Activated B cell treated with CpG ODN at 0.5 μM for 24 hours (primary cell): Measurements from ENCODE around the gene LIN7A. TPM values are rescaled to one million over a fixed set of nuclear protein-coding genes. Genes with fewer than 3 reads are reported as not detected.

ENCODE experiments used
- ATAC-seq: fragments of 200-7000 bp; cut with Tn5 transposase; one replicate; pipeline ENCODE4 v1.10.0; 2021; ENCODE audit warnings: low read depth, mild to moderate bottlenecking, moderate library complexity
- CTCF ChIA-PET: fragments of 350-600 bp; sonication (Branson Sonifier 250); formaldehyde crosslinking; loops from one replicate; lab custom pipeline; 2021; ENCODE audit warnings: antibody characterized with exemption; lab: Charles Lee
- POLR2A ChIA-PET: fragments of 350-600 bp; sonication (Branson Sonifier 250); formaldehyde crosslinking; loops from one replicate; lab custom pipeline; 2021; ENCODE audit warnings: antibody characterized with exemption; lab: Charles Lee
- DNase-seq: peaks from one replicate; pipeline ENCODE4 v3.0.0; 2022
- H3K27ac Mint-ChIP-seq: one replicate; pipeline ENCODE4 v1.8.0; 2020; ENCODE audit warnings: mixed read lengths
- H3K27me3 Mint-ChIP-seq: one replicate; pipeline ENCODE4 v1.8.0; 2021; ENCODE audit warnings: mixed read lengths
- H3K36me3 Mint-ChIP-seq: one replicate; pipeline ENCODE4 v1.8.0; 2021; ENCODE audit warnings: low read depth, mixed read lengths
- H3K4me1 Mint-ChIP-seq: one replicate; pipeline ENCODE4 v1.8.0; 2021; ENCODE audit warnings: mixed read lengths
- H3K4me3 Mint-ChIP-seq: one replicate; pipeline ENCODE4 v1.8.0; 2020; ENCODE audit warnings: mild to moderate bottlenecking, mixed read lengths
- H3K9me3 Mint-ChIP-seq: one replicate; pipeline ENCODE4 v1.8.0; 2020; ENCODE audit warnings: mixed read lengths
- CTCF ChIP-seq: fragments of 200-600 bp; IDR thresholded peaks from one replicate; pipeline ENCODE4 v1.8.0; 2022; ENCODE audit warnings: antibody characterized with exemption, mild to moderate bottlenecking
- intact Hi-C: fragments of 100-400 bp; cut with micrococcal nuclease; formaldehyde crosslinking; loops from one replicate; pipeline ENCODE4 v1.15.1; 2024
- total RNA-seq: library from RNA; stranded (reverse); gene quantifications from 2 replicates; pipeline ENCODE4 v1.2.3, GENCODE V29; 2022

The LIN7A gene
- total RNA-seq, 1 donor from 2014 or later: not detected

- no peaks in the 10 kb centered on the region for H3K27me3 Mint-ChIP-seq
- no peak overlapping the region for H3K4me3 Mint-ChIP-seq
- no peaks in the 10 kb centered on the region for H3K36me3 Mint-ChIP-seq
- no peaks in the 10 kb centered on the region for H3K4me1 Mint-ChIP-seq
- ATAC-seq (no peak), DNase-seq (no peak)
- CTCF ChIA-PET: no interaction called here
- no peaks in the 10 kb centered on the region for H3K9me3 Mint-ChIP-seq
- intact Hi-C loops: no loop called here
- POLR2A ChIA-PET: no interaction called here
- no peak for TF ChIP-seq CTCF
- no peak overlapping the region for H3K27ac Mint-ChIP-seq
Observed at GRCh38 chr12:80858356-80858755, 79.4 kb downstream of the LIN7A start.

GRCh38 chr12:80857311-80857710, 80.4 kb downstream of the LIN7A start:
- H3K36me3 Mint-ChIP-seq: no peaks in the 10 kb centered on the region
- no peak for TF ChIP-seq CTCF
- no peaks in the 10 kb centered on the region for H3K27me3 Mint-ChIP-seq
- DNase-seq (no peak), ATAC-seq (no peak)
- H3K9me3 Mint-ChIP-seq: no peaks in the 10 kb centered on the region
- ChIA-PET CTCF (no interaction called here), POLR2A (no interaction called here)
- no peak overlapping the region for H3K27ac Mint-ChIP-seq
- H3K4me1 Mint-ChIP-seq: no peaks in the 10 kb centered on the region
- H3K4me3 Mint-ChIP-seq: no peak overlapping the region
- intact Hi-C loops: no loop called here

DNA sequence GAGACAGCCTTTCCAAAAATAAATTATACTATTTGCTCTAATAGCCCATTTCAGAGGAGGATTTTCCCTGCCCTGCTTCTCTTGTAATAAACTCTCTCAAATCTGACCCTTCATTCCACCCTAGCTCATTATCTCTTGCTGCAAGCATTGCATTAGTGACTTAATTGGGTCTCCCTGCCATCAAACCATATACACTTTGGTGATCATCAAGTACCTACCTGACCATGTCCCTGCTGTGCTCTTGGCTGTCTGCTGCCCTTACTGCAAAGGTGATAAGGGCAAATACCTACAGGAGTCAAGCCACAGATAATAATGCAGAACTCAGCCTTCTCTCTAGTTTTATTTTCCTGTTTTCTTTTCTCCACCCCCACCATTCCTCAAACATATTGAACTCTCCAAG, 88.4 kb downstream of the LIN7A start:
- Mint-ChIP-seq H3K4me1 (no peaks in the 10 kb centered on the region), H3K36me3 (no peaks in the 10 kb centered on the region), H3K4me3 (no peak overlapping the region), H3K9me3 (no peaks in the 10 kb centered on the region), H3K27ac (no peak overlapping the region), H3K27me3 (no peaks in the 10 kb centered on the region)
- intact Hi-C loops: no loop called here
- ChIA-PET POLR2A (no interaction called here), CTCF (no interaction called here)
- DNase-seq (no peak), ATAC-seq (no peak)
- TF ChIP-seq CTCF: no peak

DNA sequence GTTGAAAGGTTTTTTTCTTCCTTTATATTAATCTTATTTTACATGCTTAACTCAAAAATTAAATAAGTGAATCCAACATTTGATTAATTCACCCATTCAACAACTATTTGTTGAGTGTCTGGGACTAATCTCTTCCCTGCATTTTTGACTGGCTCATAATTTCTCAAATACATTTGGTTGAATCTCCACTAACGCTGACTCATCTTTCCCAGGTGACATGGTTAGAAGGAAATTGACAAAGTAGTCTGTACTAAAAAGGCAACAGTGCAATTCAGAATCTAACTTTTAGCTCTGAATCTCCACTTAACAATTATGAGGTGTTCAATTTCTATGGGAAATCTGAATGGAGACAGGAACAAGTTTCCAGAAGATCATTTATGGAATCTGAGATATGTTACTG, 88.9 kb downstream of the LIN7A start:
- CTCF ChIA-PET: no interaction called here
- Mint-ChIP-seq H3K27ac (no peak overlapping the region), H3K9me3 (no peaks in the 10 kb centered on the region), H3K36me3 (no peaks in the 10 kb centered on the region), H3K4me3 (no peak overlapping the region), H3K4me1 (no peaks in the 10 kb centered on the region), H3K27me3 (no peaks in the 10 kb centered on the region)
- DNase-seq (no peak), ATAC-seq (no peak)
- POLR2A ChIA-PET: no interaction called here
- TF ChIP-seq CTCF: no peak
- intact Hi-C loops: no loop called here

DNA sequence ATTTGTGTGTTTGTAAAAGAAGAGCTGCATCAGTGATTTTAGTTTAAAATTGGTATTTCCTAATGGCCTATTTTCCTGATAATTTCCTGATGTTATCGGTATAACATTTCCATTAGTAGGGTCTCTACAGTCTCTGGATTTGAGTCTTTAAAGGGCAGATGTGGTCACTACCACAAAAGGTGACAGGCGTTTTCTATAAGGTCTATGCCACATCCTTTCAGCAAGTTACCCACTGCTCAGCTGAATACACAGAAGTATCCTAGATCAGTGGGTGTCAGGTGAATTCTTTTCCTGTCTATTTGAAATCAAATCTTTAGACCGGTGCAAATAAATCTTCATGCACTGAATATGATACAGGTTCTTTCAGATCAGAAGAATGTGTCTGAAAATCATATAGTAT, 90.2 kb downstream of the LIN7A start:
- TF ChIP-seq CTCF: no peak
- Mint-ChIP-seq H3K4me3 (no peak overlapping the region), H3K36me3 (no peaks in the 10 kb centered on the region), H3K9me3 (no peaks in the 10 kb centered on the region), H3K27me3 (no peaks in the 10 kb centered on the region), H3K27ac (no peak overlapping the region), H3K4me1 (no peaks in the 10 kb centered on the region)
- ATAC-seq (no peak), DNase-seq (no peak)
- intact Hi-C loops: no loop called here
- POLR2A ChIA-PET: no interaction called here
- CTCF ChIA-PET: no interaction called here
